Adrenal gland (tissue), 12 donors: Measurements from ENCODE around the gene RBM33. TPM values are rescaled to one million over a fixed set of nuclear protein-coding genes. Genes with fewer than 3 reads are reported as not detected.

ENCODE experiments used
- DNase-seq, 7 donors: peaks; one replicate each; pipeline ENCODE4 v3.0.0-alpha.2; 2019 to 2020
- H3K27ac ChIP-seq, 5 donors: fragments of 200-600 bp; sonication (generic) in 4 of 5; 1 replicate in 3 of 5; 2 replicates in 2 of 5; pipeline versions ENCODE4 v1.5.1 to v1.8.0; 2016 to 2020; ENCODE audit warnings: mild to moderate bottlenecking in 1 of 5
- H3K27me3 ChIP-seq: fragments of 200-600 bp; 2 replicates; pipeline ENCODE4 v1.8.0; 2021
- H3K36me3 ChIP-seq, 2 donors: fragments of 200-600 bp; replicated peaks in 1 of 2; 1 replicate in 1 of 2; 2 replicates in 1 of 2; pipeline versions ENCODE4 v1.5.1 to v1.8.0; 2018 to 2022
- H3K4me1 ChIP-seq, 2 donors: fragments of 200-600 bp; replicated peaks in 1 of 2; 1 replicate in 1 of 2; 2 replicates in 1 of 2; pipeline versions ENCODE4 v1.5.1 to v1.8.0; 2018 to 2021
- H3K4me3 ChIP-seq, 4 donors: fragments of 200-600 bp; sonication (generic) in 3 of 4; one replicate each; pipeline ENCODE4 v1.5.1; 2016 to 2018
- H3K9me3 ChIP-seq, 3 donors: fragments of 200-600 bp; sonication (generic) in 1 of 3; replicated peaks in 1 of 3; 1 replicate in 2 of 3; 2 replicates in 1 of 3; pipeline versions ENCODE4 v1.5.1 to v1.8.0; 2016 to 2021
- POLR2A ChIP-seq, 2 donors: fragments of 450-650 bp; IDR thresholded peaks; one replicate each; pipeline ENCODE4 v1.6.1; 2017; ENCODE audit warnings: antibody characterized with exemption in 2 of 2, mild to moderate bottlenecking in 2 of 2, moderate library complexity in 1 of 2
- WGBS, 4 donors: extraction: QIAGEN DNeasy Blood & Tissue Kit in 2 of 4; methylation state at CpG; one replicate each; pipeline versions ENCODE4 v1.1.5 to v1.1.7; 2013 to 2017; 5-methylcytosine and 5-hydroxymethylcytosine counted together
- intact Hi-C, 2 donors: fragments of 100-400 bp; cut with DNase I; formaldehyde crosslinking; loops; one replicate each; pipeline versions ENCODE4 v1.14.1 to v1.15.0; 2022 to 2023
- polyA plus RNA-seq, 3 donors: library from polyadenylated mRNA; stranded (reverse); fragments of 200-250 nt in 2 of 3; fragments of 350-450 nt in 1 of 3; fragmentation: Illumina TruSeq in 1 of 3; extraction: RNeasy Lipid Tissue Mini Kit (QIAGEN cat#74804) in 1 of 3; gene quantifications; one replicate each; pipeline ENCODE4 v1.2.3, GENCODE V29; 2013 to 2014
- total RNA-seq, 9 donors: library from RNA; depleted of rRNA in 4 of 9; stranded (reverse); fragments of >200 nt in 4 of 9; fragments of 120-200 nt in 1 of 9; fragmentation: NEBNext Ultra II Directional in 1 of 9; extraction: Animal tissue kit (Norgen Biotek cat#: 25700) in 1 of 9; gene quantifications; one replicate each; pipeline versions ENCODE4 v1.1.0 to v1.2.4, GENCODE V29; 2013 to 2023
- TF ChIP-seq, protein P1 (sequence below), 6 experiments: fragments of 450-650 bp in 4 of 6; fragments of 200-600 bp in 2 of 6; sonication (generic) in 1 of 6; IDR thresholded peaks; 1 replicate in 5 of 6; 2 replicates in 1 of 6; pipeline versions ENCODE4 v1.5.1 to v1.8.0; 2016 to 2021; ENCODE audit warnings: antibody characterized with exemption in 6 of 6, mild to moderate bottlenecking in 2 of 6, moderate library complexity in 1 of 6
- donor health status: healthy with polysubstance abuse.
- donor health status: Bipolar disorder and iron deficiency.
- donor health status: DM: yes; HTN: yes; CAD: no.
- donor health status: DM: no; HTN: no; CAD: no.
- donor health status: DM: no; HTN: no; CAD: no.
- donor health status: DM: yes; HTN: yes; CAD: no.

The RBM33 gene
- total and polyA plus RNA-seq, 12 donors = 10.3 to 57.1 (median 36.9) TPM

DNA sequence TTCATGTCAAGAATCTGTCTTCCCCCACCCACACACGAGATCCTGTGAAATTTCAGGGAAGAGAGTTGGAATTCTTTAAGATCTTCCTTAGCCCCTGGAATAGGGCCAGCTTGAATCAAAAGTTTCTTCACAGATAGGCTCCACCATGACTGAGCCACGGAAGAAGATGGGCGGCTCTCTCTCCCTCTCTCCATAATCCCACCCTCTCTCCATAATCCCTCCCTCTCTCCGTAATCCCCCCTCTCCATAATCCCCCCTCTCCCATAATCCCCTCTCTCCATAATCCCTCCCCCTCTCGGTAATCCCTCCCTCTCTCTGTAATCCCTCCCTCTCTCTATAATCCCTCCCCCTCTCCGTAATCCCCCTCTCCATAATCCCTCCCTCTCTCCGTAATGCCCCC, 147.4 kb downstream of the RBM33 start:
- TF ChIP-seq POLR2A (IDR thresholded peaks at IDR 0.05) = no peak
- TF ChIP-seq, protein P1, sequence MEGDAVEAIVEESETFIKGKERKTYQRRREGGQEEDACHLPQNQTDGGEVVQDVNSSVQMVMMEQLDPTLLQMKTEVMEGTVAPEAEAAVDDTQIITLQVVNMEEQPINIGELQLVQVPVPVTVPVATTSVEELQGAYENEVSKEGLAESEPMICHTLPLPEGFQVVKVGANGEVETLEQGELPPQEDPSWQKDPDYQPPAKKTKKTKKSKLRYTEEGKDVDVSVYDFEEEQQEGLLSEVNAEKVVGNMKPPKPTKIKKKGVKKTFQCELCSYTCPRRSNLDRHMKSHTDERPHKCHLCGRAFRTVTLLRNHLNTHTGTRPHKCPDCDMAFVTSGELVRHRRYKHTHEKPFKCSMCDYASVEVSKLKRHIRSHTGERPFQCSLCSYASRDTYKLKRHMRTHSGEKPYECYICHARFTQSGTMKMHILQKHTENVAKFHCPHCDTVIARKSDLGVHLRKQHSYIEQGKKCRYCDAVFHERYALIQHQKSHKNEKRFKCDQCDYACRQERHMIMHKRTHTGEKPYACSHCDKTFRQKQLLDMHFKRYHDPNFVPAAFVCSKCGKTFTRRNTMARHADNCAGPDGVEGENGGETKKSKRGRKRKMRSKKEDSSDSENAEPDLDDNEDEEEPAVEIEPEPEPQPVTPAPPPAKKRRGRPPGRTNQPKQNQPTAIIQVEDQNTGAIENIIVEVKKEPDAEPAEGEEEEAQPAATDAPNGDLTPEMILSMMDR (IDR thresholded peaks at IDR 0.05) = no peak
- no peak for DNase-seq
- intact Hi-C loops = loop anchor here (10.0 kb wide), 3 partner anchors 973 to 1133 kb away; no protein-coding TSS in a partner anchor
- Histone ChIP-seq H3K4me1 (peaks cover 3 to 6% of the 10 kb centered on the region in 2 donors), H3K27ac (no peak overlapping the region), H3K9me3 (no peaks in the 10 kb centered on the region), H3K27me3 (peaks cover 15% of the 10 kb centered on the region), H3K4me3 (no peak overlapping the region), H3K36me3 (no peaks in the 10 kb centered on the region)
- 75 to 78% (median 76%) methylated on average over 6 of the region's 7 CpGs for WGBS, 4 donors

DNA sequence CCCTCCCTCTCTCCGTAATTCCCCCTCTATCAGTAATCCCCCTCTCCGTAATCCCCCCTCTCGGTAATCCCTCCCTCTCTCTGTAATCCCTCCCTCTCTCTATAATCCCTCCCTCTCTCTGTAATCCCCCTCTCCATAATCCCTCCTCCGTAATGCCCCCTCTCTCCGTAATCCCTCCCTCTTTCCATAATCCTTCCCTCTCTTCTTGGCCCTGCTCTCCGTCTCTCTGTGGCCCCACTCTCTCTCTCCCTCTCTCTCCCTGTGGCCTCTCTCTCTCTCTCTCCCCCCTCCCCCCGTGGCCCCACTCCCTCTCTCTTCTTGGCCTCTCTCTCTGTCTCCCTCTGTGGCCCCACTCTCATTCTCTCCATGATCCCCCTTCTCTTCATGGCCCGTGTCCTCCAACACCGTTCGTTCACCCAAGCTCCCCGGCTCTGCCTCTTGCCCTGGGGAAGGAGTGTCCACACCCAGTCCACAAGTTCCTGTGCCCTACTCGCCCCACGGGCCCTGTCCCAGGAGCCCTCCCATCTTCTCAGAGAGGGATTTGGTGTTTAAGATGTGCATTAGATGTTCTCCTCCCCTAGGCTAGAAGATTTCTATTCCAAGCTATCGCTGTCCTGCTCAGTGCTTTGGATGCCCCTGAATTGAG, 148.0 kb downstream of the RBM33 start:
- peaks cover 15% of the 10 kb centered on the region for H3K27me3 ChIP-seq

DNA sequence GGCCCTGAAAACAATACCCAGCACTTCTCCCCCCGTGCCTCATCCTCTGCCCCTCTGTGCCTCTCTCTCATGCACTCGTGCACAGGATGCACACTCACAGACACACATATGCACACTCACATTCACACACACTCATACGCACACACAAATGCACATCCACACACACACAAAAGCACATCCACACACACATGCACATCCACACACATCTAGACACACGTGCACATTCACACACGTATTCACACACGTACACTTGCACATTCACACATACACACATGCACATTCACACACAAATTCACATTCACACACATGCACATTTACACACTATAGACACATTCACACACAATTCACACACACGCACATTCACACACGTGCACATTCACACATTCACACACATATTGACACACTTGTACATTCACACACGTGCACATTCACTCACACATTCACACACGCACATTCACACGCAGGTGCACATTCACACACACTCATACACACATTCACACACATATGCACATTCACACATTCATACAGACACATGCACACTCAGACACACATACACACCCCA, 148.6 kb downstream of the RBM33 start:
- intact Hi-C loops = loop anchor here (10.0 kb wide), 3 partner anchors 972 to 1132 kb away; no protein-coding TSS in a partner anchor

More for the DNA sequence above, 148.0 kb downstream of the RBM33 start:
- 85 to 91% (median 88%) methylated on average over 14 of the region's 14 CpGs for WGBS, 4 donors
- TF ChIP-seq POLR2A (IDR thresholded peaks at IDR 0.05) = no peak
- TF ChIP-seq, protein P1 (IDR thresholded peaks at IDR 0.05) = no peak
- Histone ChIP-seq H3K36me3 (no peaks in the 10 kb centered on the region), H3K9me3 (no peaks in the 10 kb centered on the region), H3K27ac (no peak overlapping the region), H3K4me3 (no peak overlapping the region), H3K4me1 (peaks cover 0 to 7% of the 10 kb centered on the region in 2 donors)
- peak in 1 of 7 donors; percentile 5 for DNase-seq
- intact Hi-C loops = loop anchor here (10.0 kb wide), 3 partner anchors 972 to 1132 kb away; no protein-coding TSS in a partner anchor

DNA sequence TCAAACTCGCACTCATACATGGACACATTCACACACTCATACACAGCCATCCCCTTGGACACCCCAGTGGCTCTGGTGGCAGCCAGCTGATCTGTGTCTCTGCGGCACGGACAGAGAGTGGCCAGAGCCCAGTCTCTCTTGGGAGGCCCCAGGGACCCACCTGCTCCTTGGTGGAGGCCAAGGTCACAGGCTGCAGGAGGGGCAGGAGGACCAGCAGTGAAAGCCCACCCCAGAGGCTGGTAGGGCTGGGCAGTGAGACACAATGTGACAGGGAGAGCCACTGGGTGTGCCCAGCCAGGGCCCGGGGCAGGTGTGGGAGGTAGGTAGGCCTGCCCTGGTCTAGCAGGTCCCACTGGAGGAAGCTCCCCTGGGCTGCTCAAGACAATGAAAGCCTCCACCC, 149.3 kb downstream of the RBM33 start:
- TF ChIP-seq, protein P1 (IDR thresholded peaks at IDR 0.05) = no peak
- TF ChIP-seq POLR2A (IDR thresholded peaks at IDR 0.05) = no peak
- no peak for DNase-seq
- H3K9me3 ChIP-seq = no peaks in the 10 kb centered on the region
- H3K4me1 ChIP-seq = peaks cover 0 to 7% of the 10 kb centered on the region in 2 donors
- WGBS, 4 donors = 78 to 100% (median 88%) methylated on average over 1 to 4 of the region's 4 CpGs
- H3K27ac ChIP-seq = no peak overlapping the region
- no peaks in the 10 kb centered on the region for H3K36me3 ChIP-seq
- peaks cover 15% of the 10 kb centered on the region for H3K27me3 ChIP-seq
- H3K4me3 ChIP-seq = no peak overlapping the region
- intact Hi-C loops = loop anchor here (10.0 kb wide), 3 partner anchors 971 to 1131 kb away; no protein-coding TSS in a partner anchor

More for the DNA sequence above, 148.6 kb downstream of the RBM33 start:
- peaks cover 15% of the 10 kb centered on the region for H3K27me3 ChIP-seq
- WGBS, 4 donors = 81 to 88% (median 84%) methylated on average over 11 of the region's 11 CpGs
- H3K36me3 ChIP-seq = no peaks in the 10 kb centered on the region
- TF ChIP-seq POLR2A (IDR thresholded peaks at IDR 0.05) = no peak
- TF ChIP-seq, protein P1 (IDR thresholded peaks at IDR 0.05) = no peak
- H3K9me3 ChIP-seq = no peaks in the 10 kb centered on the region
- peaks cover 0 to 7% of the 10 kb centered on the region in 2 donors for H3K4me1 ChIP-seq
- no peak overlapping the region for H3K4me3 ChIP-seq
- H3K27ac ChIP-seq = no peak overlapping the region
- DNase-seq = peak in 1 of 7 donors; percentile 4
